ENCODE data around the gene FOXR1. TPM values are rescaled to one million over a fixed set of nuclear protein-coding genes. Genes with fewer than 3 reads are reported as not detected.
"Not testable (repeated sequence)": the region's sequence is repeated elsewhere in the genome, so short reads cannot be mapped to it uniquely, and the experiment has no call there.

Gene FOXR1
- total RNA-seq, 4 donors from 2014 or later, result not detected

- TF ChIP-seq, protein P1, sequence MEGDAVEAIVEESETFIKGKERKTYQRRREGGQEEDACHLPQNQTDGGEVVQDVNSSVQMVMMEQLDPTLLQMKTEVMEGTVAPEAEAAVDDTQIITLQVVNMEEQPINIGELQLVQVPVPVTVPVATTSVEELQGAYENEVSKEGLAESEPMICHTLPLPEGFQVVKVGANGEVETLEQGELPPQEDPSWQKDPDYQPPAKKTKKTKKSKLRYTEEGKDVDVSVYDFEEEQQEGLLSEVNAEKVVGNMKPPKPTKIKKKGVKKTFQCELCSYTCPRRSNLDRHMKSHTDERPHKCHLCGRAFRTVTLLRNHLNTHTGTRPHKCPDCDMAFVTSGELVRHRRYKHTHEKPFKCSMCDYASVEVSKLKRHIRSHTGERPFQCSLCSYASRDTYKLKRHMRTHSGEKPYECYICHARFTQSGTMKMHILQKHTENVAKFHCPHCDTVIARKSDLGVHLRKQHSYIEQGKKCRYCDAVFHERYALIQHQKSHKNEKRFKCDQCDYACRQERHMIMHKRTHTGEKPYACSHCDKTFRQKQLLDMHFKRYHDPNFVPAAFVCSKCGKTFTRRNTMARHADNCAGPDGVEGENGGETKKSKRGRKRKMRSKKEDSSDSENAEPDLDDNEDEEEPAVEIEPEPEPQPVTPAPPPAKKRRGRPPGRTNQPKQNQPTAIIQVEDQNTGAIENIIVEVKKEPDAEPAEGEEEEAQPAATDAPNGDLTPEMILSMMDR (IDR thresholded peaks at IDR 0.05), result no peak
- H3K9me3 ChIP-seq, result no peaks in the 10 kb centered on the region
- H3K27ac ChIP-seq, result no peak overlapping the region
- no peak for DNase-seq
- intact Hi-C loops (cut with DNase I; ENCODE audit: low total_unique reads), result no loop called here
- no peaks in the 10 kb centered on the region for H3K36me3 ChIP-seq
- no peak overlapping the region for H3K4me3 ChIP-seq
- no peaks in the 10 kb centered on the region for H3K27me3 ChIP-seq
- H3K4me1 ChIP-seq, result no peaks in the 10 kb centered on the region
These were observed 42.8 kb downstream of the FOXR1 start for GRCh38 chr11:119014209-119014924.

DNA sequence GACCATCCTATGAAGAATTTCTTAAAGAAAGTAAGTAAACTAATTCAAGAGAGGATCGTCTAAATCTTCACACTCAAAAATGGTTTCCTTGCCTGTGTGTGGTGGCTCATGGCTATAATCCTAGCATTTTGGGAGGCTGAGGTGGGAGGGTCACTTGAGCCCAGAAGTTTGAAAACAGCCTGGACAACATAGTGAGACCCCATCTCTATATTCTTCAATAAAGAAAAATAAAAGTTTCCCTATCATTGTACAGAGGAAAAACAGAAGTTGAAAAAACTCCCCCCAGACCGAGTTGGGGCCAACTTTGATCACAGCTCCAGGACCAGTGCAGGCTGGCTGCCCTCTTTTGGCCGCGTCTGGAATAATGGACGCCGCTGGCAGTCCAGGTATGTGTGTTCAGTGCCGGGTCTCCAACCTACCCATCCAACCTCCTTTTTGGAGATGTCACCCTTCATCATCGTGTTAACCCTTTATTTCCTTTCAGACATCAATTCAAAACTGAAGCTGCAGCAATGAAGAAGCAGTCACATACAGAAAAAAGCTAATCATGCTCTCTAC, 43.6 kb downstream of the FOXR1 start:
- TF ChIP-seq, protein P1 (IDR thresholded peaks at IDR 0.05), result no peak
- TF ChIP-seq POLR2A (IDR thresholded peaks at IDR 0.05), result no peak
- Histone ChIP-seq H3K9me3 (no peaks in the 10 kb centered on the region), H3K27ac (no peak overlapping the region), H3K36me3 (no peaks in the 10 kb centered on the region), H3K4me1 (peaks cover 0 to 5% of the 10 kb centered on the region in 2 donors), H3K27me3 (no peaks in the 10 kb centered on the region), H3K4me3 (no peak overlapping the region)
- no peak for DNase-seq
- intact Hi-C loops (cut with DNase I; ENCODE audit: low total_unique reads), result no loop called here

GRCh38 chr11:119016216-119017009, 44.9 kb downstream of the FOXR1 start:
- Histone ChIP-seq H3K9me3 (no peaks in the 10 kb centered on the region), H3K27me3 (no peaks in the 10 kb centered on the region), H3K27ac (peak overlapping the region in 1 of 2 donors; percentile 89), H3K36me3 (no peaks in the 10 kb centered on the region), H3K4me1 (peaks cover 4 to 13% of the 10 kb centered on the region in 2 donors), H3K4me3 (no peak overlapping the region)
- intact Hi-C loops (cut with DNase I; ENCODE audit: low total_unique reads), result no loop called here
- DNase-seq, result no peak
- TF ChIP-seq, protein P1 (IDR thresholded peaks at IDR 0.05), result no peak
- no peak for TF ChIP-seq POLR2A (IDR thresholded peaks at IDR 0.05)

GRCh38 chr11:119017377-119017776, 45.8 kb downstream of the FOXR1 start:
- H3K4me3 ChIP-seq, result peak overlapping the region; percentile 75 to 94
- H3K27me3 ChIP-seq; DNase-seq; intact Hi-C loops (cut with DNase I; ENCODE audit: low total_unique reads); H3K9me3 ChIP-seq; H3K36me3 ChIP-seq: not testable (repeated sequence)
- peak overlapping the region; percentile 89 to 94 for H3K27ac ChIP-seq
- peaks cover 4 to 13% of the 10 kb centered on the region in 2 donors for H3K4me1 ChIP-seq

- peak; percentile 94 to 96 for DNase-seq
- peaks cover 4 to 13% of the 10 kb centered on the region in 2 donors for H3K4me1 ChIP-seq
- intact Hi-C loops (cut with DNase I; ENCODE audit: low total_unique reads), result no loop called here
- TF ChIP-seq, protein P1 (IDR thresholded peaks at IDR 0.05), result peak in 1 of 4 experiments; percentile 16
- TF ChIP-seq POLR2A (IDR thresholded peaks at IDR 0.05), result peak; percentile 64 to 67
- H3K27me3 ChIP-seq, result no peaks in the 10 kb centered on the region
- H3K9me3 ChIP-seq, result no peaks in the 10 kb centered on the region
- H3K27ac ChIP-seq, result peak within 1 kb of the TSS; percentile 89 to 94
- peak within 1 kb of the TSS; percentile 75 to 94 for H3K4me3 ChIP-seq
- no peaks in the 10 kb centered on the region for H3K36me3 ChIP-seq
These were observed 46.7 kb downstream of the FOXR1 start, which contains the start of the genes RPS25 and TRAPPC4 for GRCh38 chr11:119018074-119018938. Gene RPS25, minus strand, starts transcription at chr11:119018343. Its CDS starts 59 bp downstream, at chr11:119018284. Gene TRAPPC4, plus strand, starts transcription at chr11:119018766. Its CDS starts 30 bp downstream, at chr11:119018796.

Measured in uterus (tissue), 4 donors.